Metanephros (tissue), 1 donor: ENCODE measurements around the gene RETREG3. TPM values are rescaled to one million over a fixed set of nuclear protein-coding genes. Genes with fewer than 3 reads are reported as not detected.

Experiments
- total RNA-seq: library from RNA; depleted of rRNA; stranded (reverse); fragments of >200 nt; gene quantifications from one replicate; pipeline ENCODE4 v1.2.3, GENCODE V29; 2014

The RETREG3 gene, protein sequence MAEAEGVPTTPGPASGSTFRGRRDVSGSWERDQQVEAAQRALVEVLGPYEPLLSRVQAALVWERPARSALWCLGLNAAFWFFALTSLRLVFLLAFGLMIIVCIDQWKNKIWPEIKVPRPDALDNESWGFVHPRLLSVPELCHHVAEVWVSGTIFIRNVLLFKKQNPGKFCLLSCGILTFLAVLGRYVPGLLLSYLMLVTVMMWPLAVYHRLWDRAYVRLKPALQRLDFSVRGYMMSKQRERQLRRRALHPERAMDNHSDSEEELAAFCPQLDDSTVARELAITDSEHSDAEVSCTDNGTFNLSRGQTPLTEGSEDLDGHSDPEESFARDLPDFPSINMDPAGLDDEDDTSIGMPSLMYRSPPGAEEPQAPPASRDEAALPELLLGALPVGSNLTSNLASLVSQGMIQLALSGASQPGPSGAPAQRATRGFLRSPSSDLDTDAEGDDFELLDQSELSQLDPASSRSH
- total RNA-seq: 65.3 TPM

DNA sequence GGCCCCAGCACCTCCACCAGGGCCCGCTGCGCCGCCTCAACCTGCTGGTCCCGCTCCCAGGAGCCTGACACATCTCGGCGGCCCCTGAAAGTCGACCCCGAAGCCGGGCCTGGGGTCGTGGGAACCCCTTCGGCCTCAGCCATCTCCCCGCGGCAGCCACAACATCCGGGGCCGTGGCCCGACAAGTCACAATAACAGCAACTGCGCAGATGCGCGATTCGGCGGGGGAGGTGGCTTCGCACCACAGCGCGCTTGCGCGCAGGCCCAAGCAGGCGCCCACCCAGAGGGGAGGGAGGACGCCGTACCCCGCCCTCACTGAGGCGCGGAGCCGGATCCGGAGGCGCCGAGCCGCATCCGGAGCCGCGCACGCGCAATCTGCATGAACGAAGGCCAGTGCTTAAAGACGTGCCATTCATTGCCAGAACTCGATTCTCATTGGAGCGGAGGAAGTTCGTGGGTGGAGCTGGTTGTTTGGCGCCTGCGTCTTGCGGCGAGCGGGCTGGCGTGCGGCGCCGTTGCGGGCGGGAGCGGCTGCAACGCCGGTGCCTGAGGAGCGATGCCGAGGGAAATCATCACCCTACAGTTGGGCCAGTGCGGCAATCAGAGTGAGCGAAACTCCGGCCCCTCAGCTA lies at the start of gene RETREG3, which contains the start of gene TUBG1:
Gene RETREG3 (minus strand): TSS at position 193 of the 632 bp plus-strand sequence. CDS start 50 bp downstream, at position 143.
Gene TUBG1 (plus strand): TSS at position 502 of the 632 bp plus-strand sequence. CDS start 55 bp downstream, at position 557.

DNA sequence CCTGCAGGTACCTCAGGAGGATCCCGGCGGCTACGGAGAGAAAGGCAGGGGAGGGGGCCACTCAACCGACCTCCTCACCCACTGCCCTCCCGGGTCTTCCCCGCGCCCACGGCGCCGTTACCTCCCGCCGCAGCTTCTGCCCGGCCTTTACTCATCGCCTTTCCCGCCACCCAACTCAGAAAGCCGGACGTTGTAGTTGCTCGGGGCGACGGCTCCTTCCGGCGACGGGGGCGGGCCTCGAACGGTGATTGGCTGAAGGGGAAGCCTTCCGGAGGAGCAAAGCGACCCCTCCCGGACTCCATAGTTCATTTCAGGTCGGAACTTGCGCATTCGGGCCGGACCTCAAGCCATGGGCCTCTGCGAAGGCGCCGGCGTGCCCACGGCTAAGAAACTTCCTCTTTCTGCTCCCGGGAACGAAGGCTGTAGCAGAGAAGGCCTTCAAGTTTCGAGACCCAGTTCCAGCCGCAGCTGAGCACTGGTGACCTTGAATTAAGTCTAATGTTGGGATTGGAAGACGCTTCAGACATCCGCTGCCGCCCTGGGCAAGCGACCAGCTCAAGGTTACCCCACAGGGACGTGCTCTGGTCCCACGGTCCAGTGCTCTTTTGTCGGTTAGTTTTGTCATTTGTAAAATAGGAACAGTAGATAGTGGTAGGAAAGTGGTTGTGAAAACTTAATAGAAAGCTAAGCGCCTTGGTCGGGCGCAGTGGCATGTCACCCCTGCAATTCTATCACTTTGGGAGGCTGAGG lies 31.5 kb downstream of the RETREG3 start, which contains the start of gene PSMC3IP:
Gene PSMC3IP (minus strand): TSS at position 198 of the 750 bp plus-strand sequence. CDS start 43 bp downstream, at position 155.

GRCh38 chr17:42566883-42567573 lies 42.1 kb downstream of the RETREG3 start, which contains the start of gene MLX:
Gene MLX, plus strand, starts transcription at chr17:42567100. Its CDS starts 25 bp downstream, at chr17:42567125.

DNA sequence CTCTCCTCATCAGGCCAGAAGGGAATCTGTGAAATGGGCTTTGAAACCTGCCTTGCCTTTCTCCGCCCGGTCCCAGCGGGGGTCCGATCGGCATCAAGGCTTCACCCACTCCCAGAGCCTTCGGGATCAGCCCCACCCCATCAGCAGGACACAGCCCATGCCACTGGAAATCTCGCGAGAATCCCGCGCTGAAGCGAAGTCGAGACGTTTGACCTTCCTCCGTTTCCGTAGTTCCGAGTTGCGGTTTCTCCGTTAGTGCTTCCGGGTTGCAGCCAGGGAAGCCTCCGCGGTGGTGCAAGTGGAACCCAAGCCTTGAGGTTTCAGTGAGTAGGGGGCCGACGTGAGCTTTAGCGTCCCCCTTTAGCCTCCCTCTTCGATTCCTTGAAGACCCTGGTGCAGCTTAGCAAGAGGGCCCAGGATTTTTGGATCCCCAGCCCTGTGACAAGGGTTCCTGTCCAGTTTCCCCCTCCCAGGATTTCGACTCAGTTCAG lies 47.2 kb downstream of the RETREG3 start, which contains the start of gene COASY:
Gene COASY (plus strand): TSS at position 252 of the 491 bp plus-strand sequence. CDS start 475 bp downstream, outside the sequence.

DNA sequence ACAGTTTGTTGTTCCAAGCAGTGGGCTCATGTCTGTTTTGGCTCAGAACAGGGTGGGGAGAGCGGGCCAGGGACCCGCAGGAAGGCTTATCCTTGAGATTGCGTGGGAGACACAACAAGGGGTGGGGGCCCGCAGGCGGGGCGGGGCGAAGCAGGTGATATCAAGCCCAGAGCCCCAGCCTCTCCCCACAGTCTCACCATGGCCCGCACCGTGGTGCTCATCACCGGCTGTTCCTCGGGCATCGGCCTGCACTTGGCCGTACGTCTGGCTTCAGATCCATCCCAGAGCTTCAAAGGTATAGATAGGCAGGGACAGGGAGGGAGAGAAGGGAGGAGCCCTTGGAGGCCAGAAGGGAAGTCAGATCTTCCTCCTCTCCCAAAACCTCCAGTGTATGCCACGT lies 56.4 kb downstream of the RETREG3 start, which contains the start of gene HSD17B1:
Gene HSD17B1 (plus strand): TSS at position 188 of the 400 bp plus-strand sequence. CDS start 11 bp downstream, at position 199.

DNA sequence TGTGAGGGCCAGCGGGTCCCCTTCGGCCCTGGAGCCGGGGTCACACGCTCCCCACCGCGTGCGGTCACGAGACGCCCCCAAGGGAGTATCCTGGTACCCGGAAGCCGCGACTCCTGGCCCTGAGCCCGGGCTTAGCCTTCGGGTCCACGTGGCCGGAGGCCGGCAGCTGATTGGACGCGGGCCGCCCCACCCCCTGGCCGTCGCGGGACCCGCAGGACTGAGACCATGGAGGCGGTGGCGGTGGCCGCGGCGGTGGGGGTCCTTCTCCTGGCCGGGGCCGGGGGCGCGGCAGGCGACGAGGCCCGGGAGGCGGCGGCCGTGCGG lies 73.2 kb downstream of the RETREG3 start, which contains the start of gene NAGLU:
Gene NAGLU (plus strand): TSS at position 194 of the 324 bp plus-strand sequence. CDS start 32 bp downstream, at position 226.

Other genes with a start within 250 kb of the RETREG3 start
- 125 TPM for gene STAT3, start 220.9 kb downstream of the RETREG3 start, total RNA-seq
- gene CAVIN1, start 186.1 kb downstream of the RETREG3 start, total RNA-seq: 111 TPM
- 61.6 TPM for gene ATP6V0A1, start 150.5 kb downstream of the RETREG3 start, total RNA-seq
- 33.8 TPM for gene NAGLU, start 73.1 kb downstream of the RETREG3 start, total RNA-seq
- 2.3 TPM for gene HSD17B1, start 56.5 kb downstream of the RETREG3 start, total RNA-seq
- gene COASY, start 47.2 kb downstream of the RETREG3 start, total RNA-seq: 31.4 TPM
- 29.0 TPM for gene MLX, start 42.3 kb downstream of the RETREG3 start, total RNA-seq
- gene PSMC3IP, start 31.6 kb downstream of the RETREG3 start, total RNA-seq: 3.2 TPM
- gene TUBG1, start 309 bp upstream of the RETREG3 start, total RNA-seq: 21.4 TPM
- 25.5 TPM for gene TUBG2, start 49.9 kb upstream of the RETREG3 start, total RNA-seq
- 34.7 TPM for gene PLEKHH3, start 67.6 kb upstream of the RETREG3 start, total RNA-seq
- gene CCR10, start 72.5 kb upstream of the RETREG3 start, total RNA-seq: 2.2 TPM
- gene CNTNAP1, start 73.2 kb upstream of the RETREG3 start, total RNA-seq: 13.6 TPM
- 32.3 TPM for gene EZH1, start 135.7 kb upstream of the RETREG3 start, total RNA-seq
- 34.9 TPM for gene RAMP2, start 151.9 kb upstream of the RETREG3 start, total RNA-seq
- gene VPS25, start 164.1 kb upstream of the RETREG3 start, total RNA-seq: 65.6 TPM
- 11.4 TPM for gene WNK4, start 171.2 kb upstream of the RETREG3 start, total RNA-seq
- 108 TPM for gene COA3, start 189.3 kb upstream of the RETREG3 start, total RNA-seq
- gene CNTD1, start 189.5 kb upstream of the RETREG3 start, total RNA-seq: 0.18 TPM
- gene BECN1, start 214.9 kb upstream of the RETREG3 start, total RNA-seq: 126 TPM
- 36.5 TPM for gene PSME3, start 224.0 kb upstream of the RETREG3 start, total RNA-seq
- gene AOC2, start 235.2 kb upstream of the RETREG3 start, total RNA-seq: 1.6 TPM
- 9.6 TPM for gene AOC3, start 241.8 kb upstream of the RETREG3 start, total RNA-seq